Stimulated activated CD8-positive, alpha-beta memory T cell treated with anti-CD3 and anti-CD28 coated beads, Interleukin-4, amount 100 ng/mL, for 4 hours (primary cell): ENCODE results near the gene TMEM272.

Experiments
- DNase-seq, 2 donors: peaks; one replicate each; pipeline ENCODE4 v3.0.0-alpha.2; 2020; ENCODE audit warnings: low read depth in 2 of 2, low spot score in 1 of 2

Gene TMEM272

DNA sequence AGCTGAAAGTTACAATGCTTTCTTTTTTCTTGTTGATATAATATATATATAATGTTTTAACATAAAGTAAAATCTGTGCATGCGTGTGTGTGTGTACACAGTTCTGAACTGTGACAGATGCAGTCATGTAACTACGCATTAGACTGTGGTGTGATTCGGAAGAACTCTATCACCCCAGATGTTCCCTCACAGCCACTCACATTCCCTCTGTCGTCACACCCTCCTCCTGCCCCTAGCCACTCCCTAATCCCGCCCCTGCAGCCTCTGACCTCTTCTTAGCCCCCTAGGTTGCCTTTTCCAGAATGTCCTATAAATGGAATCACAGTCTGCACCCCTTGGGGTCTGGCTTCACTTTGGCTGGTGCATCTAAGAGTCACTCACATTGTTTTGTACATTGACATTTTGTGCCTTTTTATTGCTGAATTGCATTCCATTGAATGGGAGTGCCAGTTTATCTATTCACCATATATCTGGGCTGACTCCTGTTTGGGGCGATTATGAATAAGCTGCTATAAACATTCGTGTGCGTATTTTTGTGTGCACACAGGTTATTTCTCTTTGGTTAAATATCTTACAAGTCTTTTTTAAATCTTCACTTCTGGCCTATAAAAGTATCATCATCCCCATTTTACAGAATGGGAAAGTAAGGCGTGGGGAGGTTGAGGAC is 61.4 kb downstream of the TMEM272 start:
- DNase-seq, result no peak

GRCh38 chr13:51782026-51782710 is 62.8 kb downstream of the TMEM272 start:
- DNase-seq, result no peak

DNA sequence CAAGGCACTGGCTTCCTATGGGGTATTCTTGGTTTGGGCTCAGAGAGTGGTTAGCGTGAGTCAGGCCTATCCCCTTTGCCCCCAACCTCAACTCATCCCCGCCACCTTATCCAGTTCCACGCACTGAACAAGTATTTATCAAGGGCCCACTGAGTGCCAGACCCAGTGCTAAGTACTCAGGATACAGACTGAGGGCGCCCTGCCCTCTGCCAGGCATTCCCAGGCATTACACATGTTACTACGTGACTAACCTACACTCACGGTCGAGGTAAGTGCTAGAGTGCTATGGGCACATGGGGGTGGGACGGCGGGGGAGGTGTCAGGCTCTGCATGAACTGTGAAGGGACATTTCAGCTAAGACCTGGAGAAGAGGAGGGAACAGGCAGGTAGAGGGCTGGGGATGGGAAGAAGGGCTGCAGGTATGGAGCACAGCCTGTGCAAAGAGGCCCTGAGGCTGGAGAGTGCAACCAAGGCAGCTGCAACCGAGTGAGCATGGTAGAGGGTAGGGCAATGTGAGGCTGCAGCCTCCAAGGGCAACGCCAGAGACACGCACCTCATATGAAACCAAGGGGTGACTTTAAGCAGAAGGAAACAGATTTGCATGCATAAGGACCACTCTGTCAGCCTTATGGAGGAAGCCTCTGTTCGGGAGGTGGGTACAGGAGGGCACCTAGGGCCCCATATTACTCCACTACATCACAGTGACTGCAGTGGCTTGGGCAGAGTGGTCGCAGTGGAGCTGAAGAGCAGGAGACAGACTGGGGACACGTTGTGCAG is 63.5 kb downstream of the TMEM272 start:
- DNase-seq, result no peak

GRCh38 chr13:51780099-51780498 is 64.9 kb downstream of the TMEM272 start:
- no peak for DNase-seq

GRCh38 chr13:51778392-51778791 is 66.6 kb downstream of the TMEM272 start:
- no peak for DNase-seq

DNA sequence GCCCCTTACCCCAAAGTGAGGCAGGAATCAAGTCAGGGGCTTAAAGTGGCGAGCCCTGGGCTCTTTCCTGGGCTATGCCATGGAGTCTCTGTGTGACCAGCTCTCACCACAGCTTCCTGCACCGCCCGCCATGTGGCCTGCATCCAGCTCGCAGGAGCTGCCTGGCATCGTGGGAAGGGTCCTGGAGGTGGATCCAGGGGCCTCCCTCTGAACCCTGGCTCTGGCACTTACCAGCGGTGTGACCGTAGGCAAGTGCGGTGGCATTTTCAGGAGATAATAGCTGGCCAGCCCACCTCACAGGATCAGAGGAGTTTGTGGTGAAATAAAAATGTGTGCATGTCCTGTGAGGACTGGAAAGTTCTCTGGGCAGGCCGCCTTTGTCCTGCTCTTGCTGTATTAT is 67.1 kb downstream of the TMEM272 start:
- no peak for DNase-seq

DNA sequence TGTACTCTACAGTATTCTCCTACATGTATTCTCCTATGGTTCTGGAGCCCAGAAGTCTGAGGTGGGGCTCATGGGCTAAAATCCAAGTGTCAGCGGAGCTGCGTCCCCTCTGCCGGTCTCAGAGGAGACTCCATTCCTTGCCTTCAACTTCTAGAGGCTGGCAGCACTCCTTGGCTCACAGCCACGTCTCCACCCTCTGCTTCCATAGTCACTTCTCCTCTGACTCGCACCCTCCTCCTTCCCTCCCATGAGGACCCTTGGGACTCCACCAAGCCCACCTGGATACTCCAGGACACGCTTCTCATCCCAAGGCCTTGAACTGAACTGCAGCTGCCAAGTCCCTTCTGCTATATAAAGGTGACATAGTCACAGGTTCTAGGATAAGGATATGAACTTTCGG is 68.8 kb downstream of the TMEM272 start:
- DNase-seq, result no peak

DNA sequence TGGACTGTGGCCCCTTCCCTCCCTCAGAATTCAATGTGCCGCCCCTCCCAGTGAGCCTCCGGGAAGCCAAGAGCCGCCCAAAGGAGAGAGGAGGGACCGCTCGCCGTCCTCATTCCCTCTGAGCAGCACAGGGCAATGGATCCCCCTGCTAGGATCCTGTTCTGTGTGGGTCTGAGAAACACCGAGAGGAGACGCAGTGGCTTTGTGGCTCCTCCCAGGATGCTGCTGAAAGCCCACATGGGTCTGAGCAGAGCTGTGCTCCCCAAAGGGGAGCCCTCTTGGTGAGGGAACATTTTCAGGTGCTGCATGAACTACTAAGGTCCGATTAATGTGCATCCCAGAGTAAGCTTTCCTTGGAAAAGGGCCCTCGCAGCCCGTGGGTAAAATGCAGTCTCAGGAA is 71.5 kb downstream of the TMEM272 start:
- no peak for DNase-seq

GRCh38 chr13:51772781-51773180 is 72.2 kb downstream of the TMEM272 start:
- DNase-seq, result no peak

DNA sequence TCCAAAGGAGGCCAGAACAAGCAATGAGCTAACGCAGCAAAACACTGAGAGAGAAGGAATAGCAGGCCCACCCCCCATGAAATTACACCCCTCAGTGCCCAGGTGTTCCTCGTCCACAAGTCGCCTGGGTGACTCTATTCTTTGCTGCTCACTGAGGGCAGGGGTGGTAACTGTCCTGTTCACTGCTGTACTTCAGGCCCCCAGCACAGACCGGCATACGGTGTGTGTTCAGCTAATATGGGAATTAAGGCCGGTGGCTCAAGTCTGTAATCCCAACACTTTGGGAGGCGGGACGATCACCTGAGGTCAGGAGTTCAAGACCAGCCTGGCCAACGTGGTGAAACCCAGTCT is 72.9 kb downstream of the TMEM272 start:
- no peak for DNase-seq

- DNase-seq, result no peak
These were observed 73.4 kb downstream of the TMEM272 start for GRCh38 chr13:51771418-51772104.

- DNase-seq, result no peak
These were observed 74.1 kb downstream of the TMEM272 start for GRCh38 chr13:51770681-51771417.

GRCh38 chr13:51770160-51770559 is 74.8 kb downstream of the TMEM272 start:
- no peak for DNase-seq

- no peak for DNase-seq
These were observed 75.4 kb downstream of the TMEM272 start for GRCh38 chr13:51769455-51770127.

DNA sequence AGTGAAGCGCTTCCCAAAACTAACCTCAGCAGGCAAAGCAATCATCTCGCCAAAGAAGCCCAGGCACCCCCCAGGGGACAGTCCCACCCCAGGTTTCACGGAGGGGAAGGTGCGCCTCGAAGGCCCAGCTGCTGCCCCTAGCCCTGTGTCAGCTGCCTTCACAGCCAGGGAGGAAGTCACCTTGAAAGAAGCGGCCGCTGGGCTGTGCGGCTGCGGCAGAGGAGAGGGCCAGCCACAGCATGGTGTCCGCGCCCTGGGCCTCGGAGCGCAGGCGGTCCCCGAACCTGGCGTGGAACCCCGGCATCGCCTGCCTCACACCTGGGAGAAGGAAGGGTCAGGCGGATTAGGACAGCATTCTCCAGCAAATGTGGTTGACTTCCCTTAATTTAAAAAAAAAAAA is 76.0 kb downstream of the TMEM272 start:
- no peak for DNase-seq

- no peak for DNase-seq
These were observed 76.5 kb downstream of the TMEM272 start for GRCh38 chr13:51768378-51768921.

DNA sequence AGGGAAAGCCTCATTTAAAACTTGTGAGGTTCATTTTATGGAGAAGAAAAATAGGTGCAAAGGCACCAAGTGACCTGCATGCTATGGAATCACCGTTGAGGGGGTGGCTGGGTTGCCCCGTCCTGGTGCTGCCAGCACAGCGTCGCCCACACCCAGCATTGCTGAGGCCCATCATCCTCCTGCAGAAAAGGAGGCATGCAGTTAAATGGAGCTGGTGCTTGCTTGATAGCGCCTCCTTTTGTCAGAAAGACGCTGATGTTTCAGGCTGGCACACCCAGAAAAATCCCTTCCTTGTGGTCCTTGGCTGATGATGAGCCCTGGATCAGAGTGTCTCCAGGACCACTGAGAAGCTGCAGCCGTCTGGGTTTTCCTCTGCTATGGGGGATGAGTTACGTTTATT is 77.9 kb downstream of the TMEM272 start:
- DNase-seq, result no peak

DNA sequence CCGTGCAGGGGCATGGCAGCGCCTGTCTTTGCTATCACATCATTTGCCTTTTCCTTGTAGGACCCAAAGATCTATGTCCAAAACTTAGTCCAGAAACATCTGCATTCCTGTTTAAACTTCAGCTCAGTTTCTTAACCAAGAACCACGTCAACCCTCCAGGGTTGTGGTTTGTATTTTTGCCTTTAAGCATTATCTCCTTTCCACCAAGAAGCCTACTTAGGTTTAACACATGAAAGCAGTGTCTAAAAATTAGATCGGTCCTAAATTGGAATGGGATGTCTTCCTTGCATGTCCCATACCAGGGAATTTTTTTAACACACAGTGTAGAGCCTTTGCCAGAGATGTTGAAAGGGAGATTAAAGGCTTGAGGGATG is 79.8 kb downstream of the TMEM272 start:
- no peak for DNase-seq

DNA sequence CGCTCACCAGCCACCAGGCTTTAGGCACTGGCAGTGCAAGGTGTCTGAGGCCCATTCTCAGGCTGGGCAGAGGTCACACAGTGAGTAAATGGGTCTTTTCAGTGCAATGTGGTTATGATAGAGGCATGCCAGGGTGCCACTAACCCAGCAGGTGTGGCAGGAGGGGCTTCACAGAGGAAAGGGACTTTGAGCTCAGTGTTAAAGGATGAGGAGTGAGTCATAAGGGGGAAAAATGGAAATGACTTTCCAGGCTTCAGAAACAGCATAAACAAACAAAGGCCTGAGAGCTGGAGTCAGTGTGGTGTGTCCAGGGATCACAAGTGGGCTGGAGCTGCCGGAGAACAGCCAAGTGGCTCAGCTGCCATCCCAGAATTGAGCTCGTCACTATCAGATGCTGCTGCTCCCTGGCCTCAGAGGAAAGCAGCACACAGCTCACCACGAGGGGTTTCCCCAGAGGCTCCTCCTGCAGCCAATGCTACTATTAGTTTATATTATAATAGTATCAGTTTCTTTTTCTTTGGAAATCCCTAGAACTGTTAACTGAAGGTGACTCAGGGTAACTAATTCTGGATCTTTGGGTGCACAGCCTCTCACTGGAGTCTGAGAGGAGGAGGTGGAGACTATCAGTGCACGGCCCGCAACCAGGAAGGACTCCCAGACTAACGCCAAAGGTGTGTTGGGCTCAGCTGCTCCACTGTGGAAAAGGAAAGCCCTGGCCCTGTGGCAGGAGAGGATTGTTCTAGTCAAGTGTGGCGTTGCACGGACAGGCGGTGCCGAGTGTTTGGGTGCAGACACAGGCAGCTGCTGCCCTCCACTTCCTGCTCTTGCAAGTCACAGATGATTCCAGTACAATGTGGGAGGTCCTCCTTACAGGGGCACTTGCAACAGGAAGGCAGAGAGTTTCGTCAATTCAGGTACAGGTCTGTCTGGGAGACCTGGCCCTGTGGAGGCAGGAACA is 80.5 kb downstream of the TMEM272 start:
- DNase-seq, result peak; percentile 40 to 43
